Stimulated activated CD4-positive, alpha-beta T cell treated with anti-CD3 and anti-CD28 coated beads, Interleukin-4, amount 100 ng/mL, for 48 hours (primary cell): ENCODE results near the gene IVD.
A peak's percentile ranks its signal among the peaks of the same experiment; 100 is the strongest.

ENCODE experiments used
- DNase-seq, 2 donors: peaks; one replicate each; pipeline ENCODE4 v3.0.0-alpha.2; 2020; ENCODE audit warnings: low read depth in 2 of 2

The IVD gene

GRCh38 chr15:40377606-40378005 is 28.0 kb upstream of the IVD start:
- DNase-seq, result no peak

- DNase-seq, result no peak
These were observed 26.2 kb upstream of the IVD start for GRCh38 chr15:40379374-40379773.

GRCh38 chr15:40379853-40380252 is 25.7 kb upstream of the IVD start:
- no peak for DNase-seq

GRCh38 chr15:40380636-40381035 is 25.0 kb upstream of the IVD start:
- no peak for DNase-seq

- no peak for DNase-seq
These were observed 23.6 kb upstream of the IVD start for GRCh38 chr15:40381818-40382529.

- DNase-seq, result peak; percentile 90 to 92
These were observed 22.8 kb upstream of the IVD start, which contains the start of gene KNSTRN for GRCh38 chr15:40382580-40383456. TSS of gene KNSTRN (plus strand) at chr15:40382721. CDS start at chr15:40382836, 115 bp downstream.

- no peak for DNase-seq
These were observed 19.1 kb upstream of the IVD start for GRCh38 chr15:40386480-40386879.

- no peak for DNase-seq
These were observed 16.4 kb upstream of the IVD start for GRCh38 chr15:40388941-40389823.

- DNase-seq, result no peak
These were observed 15.6 kb upstream of the IVD start for GRCh38 chr15:40389824-40390595.

GRCh38 chr15:40392986-40393948 is 12.3 kb upstream of the IVD start:
- DNase-seq, result no peak

- DNase-seq, result no peak
These were observed 7.7 kb upstream of the IVD start for GRCh38 chr15:40397688-40398412.

- no peak for DNase-seq
These were observed 7.2 kb upstream of the IVD start for GRCh38 chr15:40398413-40398873.

- no peak for DNase-seq
These were observed 6.2 kb upstream of the IVD start for GRCh38 chr15:40399370-40399769.

GRCh38 chr15:40407330-40407990 is 1.9 kb downstream of the IVD start:
- no peak for DNase-seq

GRCh38 chr15:40409366-40409765 is 3.8 kb downstream of the IVD start:
- no peak for DNase-seq

- no peak for DNase-seq
These were observed 4.9 kb downstream of the IVD start for GRCh38 chr15:40410476-40410875.

GRCh38 chr15:40412095-40412759 is 6.6 kb downstream of the IVD start:
- no peak for DNase-seq

- no peak for DNase-seq
These were observed 7.4 kb downstream of the IVD start for GRCh38 chr15:40413036-40413435.
